Muscle of back (tissue), 11 donors: ENCODE data around the gene HCN2. TPM values are rescaled to one million over a fixed set of nuclear protein-coding genes. Genes with fewer than 3 reads are reported as not detected.
"Not testable (repeated sequence)": the region's sequence is repeated elsewhere in the genome, so short reads cannot be mapped to it uniquely, and the experiment has no call there.

Source experiments
- DNase-seq, 3 donors: peaks; one replicate each; pipeline versions ENCODE4 v3.0.0 to v3.0.0-alpha.2; 2013
- polyA plus RNA-seq, 10 donors: library from polyadenylated mRNA; unstranded; fragments of 120-200 nt; gene quantifications; one replicate each; pipeline ENCODE4 v1.2.1, GENCODE V29; 2013; ENCODE audit not compliant: insufficient read length in 10 of 10

The HCN2 gene
- polyA plus RNA-seq, 10 donors = 0.13 to 0.51 (median 0.23) TPM

GRCh38 chr19:602391-603301, 13.0 kb downstream of the HCN2 start:
- DNase-seq = no peak

GRCh38 chr19:603302-603639, 13.6 kb downstream of the HCN2 start:
- DNase-seq = not testable (repeated sequence)

- not testable (repeated sequence) for DNase-seq
These were observed 14.1 kb downstream of the HCN2 start for GRCh38 chr19:603779-604178.

GRCh38 chr19:604355-604754, 14.7 kb downstream of the HCN2 start:
- no peak for DNase-seq

GRCh38 chr19:605061-605971, 15.6 kb downstream of the HCN2 start:
- DNase-seq = not testable (repeated sequence)

DNA sequence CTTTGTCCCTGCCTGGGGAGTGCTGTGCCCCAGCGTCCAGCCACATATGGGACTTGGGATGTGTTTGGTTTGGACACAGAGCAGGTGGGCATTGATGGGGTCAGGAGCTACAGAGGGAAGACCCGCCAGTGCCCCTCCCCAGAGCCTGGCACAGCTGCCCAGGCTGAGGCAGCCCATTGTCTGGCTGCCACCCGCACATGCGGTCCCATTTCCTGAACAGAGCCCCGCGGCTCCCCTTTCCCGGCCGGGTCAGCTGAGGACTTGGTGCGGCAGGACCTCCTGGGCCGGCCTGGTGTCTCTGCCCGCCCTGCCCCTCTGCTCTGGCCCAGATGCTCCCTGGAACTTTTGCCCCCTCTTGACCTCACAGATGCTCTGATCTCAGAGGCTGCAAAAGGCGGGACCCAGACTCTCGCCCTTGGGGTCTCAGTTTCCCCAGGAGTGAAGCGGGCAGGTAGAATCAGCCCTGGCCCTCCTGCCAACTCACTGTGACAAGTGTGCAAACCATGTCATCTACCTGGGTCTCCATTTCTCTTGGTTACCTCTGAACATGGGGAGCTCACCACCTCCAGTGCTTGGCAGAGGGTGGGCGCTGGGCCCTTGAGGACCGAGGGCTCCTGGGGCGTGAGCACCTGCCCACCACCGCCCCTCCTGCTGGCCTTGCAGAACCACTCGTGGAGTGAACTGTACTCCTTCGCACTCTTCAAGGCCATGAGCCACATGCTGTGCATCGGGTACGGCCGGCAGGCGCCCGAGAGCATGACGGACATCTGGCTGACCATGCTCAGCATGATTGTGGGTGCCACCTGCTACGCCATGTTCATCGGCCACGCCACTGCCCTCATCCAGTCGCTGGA, 17.8 kb downstream of the HCN2 start:
- no peak for DNase-seq

- no peak for DNase-seq
These were observed 18.7 kb downstream of the HCN2 start for GRCh38 chr19:608155-609003.

GRCh38 chr19:609004-609346, 19.3 kb downstream of the HCN2 start:
- peak in 1 of 3 donors; percentile 47 for DNase-seq

GRCh38 chr19:610071-610800, 20.6 kb downstream of the HCN2 start:
- no peak for DNase-seq

GRCh38 chr19:610801-611480, 21.3 kb downstream of the HCN2 start:
- peak in 2 of 3 donors; percentile 56 to 75 for DNase-seq

DNA sequence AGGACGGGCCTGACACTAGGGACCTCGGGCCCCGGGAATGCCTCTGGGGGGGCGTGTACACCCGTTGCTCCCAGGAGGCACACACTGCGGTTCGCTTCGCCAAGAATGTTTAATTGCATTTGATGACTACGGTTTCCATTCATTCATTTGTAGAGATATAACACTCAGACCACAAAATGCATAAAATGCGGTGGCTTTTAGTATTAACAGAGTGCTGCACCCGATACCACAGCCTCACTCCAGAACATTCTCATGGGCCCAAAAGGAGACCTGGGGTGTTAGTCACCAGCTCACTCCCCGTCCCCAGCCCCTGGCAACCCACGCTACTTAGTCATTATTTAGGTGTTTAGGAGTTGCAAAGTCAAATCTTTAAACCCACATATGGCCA, 21.8 kb downstream of the HCN2 start:
- peak in 1 of 3 donors; percentile 93 for DNase-seq

DNA sequence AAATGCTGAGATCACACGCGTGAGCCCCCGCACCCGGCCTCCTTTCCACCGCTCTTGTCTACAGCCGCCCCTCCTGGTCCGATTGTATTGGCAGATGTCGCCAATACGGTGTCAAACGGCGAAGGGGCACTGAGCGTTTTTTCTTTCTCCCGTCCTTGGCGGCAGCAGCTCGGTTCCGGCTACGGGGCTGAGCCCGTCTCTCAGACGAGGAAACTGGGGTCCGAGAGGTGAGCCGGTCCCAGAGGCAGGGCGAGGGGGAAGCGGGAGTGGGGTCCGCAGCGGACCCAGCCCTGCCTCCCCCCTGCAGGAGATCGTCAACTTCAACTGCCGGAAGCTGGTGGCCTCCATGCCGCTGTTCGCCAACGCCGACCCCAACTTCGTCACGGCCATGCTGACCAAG, 23.3 kb downstream of the HCN2 start:
- DNase-seq = no peak

GRCh38 chr19:613732-614567, 24.3 kb downstream of the HCN2 start:
- no peak for DNase-seq

- DNase-seq = peak in 1 of 3 donors; percentile 40
These were observed 25.9 kb downstream of the HCN2 start for GRCh38 chr19:615619-616018.

DNA sequence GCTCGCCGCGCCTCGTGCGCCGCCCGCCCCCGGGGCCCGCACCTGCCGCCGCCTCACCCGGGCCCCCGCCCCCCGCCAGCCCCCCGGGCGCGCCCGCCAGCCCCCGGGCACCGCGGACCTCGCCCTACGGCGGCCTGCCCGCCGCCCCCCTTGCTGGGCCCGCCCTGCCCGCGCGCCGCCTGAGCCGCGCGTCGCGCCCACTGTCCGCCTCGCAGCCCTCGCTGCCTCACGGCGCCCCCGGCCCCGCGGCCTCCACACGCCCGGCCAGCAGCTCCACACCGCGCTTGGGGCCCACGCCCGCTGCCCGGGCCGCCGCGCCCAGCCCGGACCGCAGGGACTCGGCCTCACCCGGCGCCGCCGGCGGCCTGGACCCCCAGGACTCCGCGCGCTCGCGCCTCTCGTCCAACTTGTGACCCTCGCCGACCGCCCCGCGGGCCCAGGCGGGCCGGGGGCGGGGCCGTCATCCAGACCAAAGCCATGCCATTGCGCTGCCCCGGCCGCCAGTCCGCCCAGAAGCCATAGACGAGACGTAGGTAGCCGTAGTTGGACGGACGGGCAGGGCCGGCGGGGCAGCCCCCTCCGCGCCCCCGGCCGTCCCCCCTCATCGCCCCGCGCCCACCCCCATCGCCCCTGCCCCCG, 26.5 kb downstream of the HCN2 start:
- no peak for DNase-seq

DNA sequence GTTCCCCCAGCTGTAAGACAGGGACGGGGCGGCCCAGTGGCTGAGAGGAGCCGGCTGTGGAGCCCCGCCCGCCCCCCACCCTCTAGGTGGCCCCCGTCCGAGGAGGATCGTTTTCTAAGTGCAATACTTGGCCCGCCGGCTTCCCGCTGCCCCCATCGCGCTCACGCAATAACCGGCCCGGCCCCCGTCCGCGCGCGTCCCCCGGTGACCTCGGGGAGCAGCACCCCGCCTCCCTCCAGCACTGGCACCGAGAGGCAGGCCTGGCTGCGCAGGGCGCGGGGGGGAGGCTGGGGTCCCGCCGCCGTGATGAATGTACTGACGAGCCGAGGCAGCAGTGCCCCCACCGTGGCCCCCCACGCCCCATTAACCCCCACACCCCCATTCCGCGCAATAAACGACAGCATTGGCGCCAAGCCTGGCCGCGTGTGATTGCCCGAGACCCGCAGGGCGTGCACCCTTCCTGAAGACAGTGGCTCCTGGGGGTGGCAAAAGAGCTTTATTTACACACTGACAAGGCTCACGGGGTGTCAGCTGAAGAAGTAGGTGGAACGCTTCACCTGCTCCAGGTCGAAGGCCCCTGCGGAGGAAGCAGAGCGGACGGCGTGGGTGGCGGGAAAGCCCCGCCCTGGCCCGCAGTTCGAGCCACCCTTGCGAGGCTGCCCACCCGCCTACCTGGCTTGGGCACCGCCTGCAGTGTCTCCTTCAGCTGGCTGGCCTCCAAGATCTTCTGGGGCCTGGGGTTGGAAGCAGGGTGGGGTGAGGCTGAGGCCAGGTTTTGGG, 27.3 kb downstream of the HCN2 start:
- no peak for DNase-seq

DNA sequence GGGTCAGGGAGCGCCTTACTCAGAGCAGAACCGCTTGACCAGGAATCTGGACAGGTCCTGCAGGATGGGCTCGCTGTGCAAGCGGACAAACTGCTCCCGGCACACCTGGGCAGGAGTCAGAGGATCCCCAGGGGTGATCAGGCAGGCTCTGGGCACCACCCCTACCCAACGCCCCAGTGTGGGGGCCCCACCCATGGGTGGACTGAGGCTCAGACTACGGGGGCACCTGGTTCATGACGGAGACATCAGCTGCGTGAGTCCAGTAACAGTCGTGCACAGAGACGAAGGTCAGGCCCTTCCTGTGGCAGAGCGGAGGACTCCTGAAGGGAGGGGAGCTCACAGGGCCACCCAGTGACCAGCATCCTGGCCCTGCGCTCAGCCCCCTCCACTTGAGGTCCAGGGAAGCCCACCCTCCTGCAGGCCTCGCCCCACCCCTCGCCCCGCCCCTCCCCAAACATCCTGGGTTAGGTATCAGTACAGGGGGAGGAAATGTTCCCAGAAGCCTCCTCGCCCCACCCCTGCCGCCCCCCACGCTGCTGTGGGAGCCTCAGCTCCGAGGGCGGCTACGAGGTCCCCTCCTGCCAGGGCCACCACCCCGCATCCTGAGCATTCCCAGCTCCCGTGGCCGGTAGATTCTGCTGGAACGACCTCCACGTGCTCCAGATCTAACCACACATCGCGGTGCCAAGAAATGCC, 28.0 kb downstream of the HCN2 start:
- no peak for DNase-seq
